HFF-Myc (cell line): Measurements from ENCODE around the gene ANKS6.
A peak's percentile ranks its signal among the peaks of the same experiment; 100 is the strongest.

Experiments used
- DNase-seq: peaks from one replicate; pipeline ENCODE4 v3.0.0-alpha.2; 2011; ENCODE audit warnings: low read depth; ENCODE audit errors: extremely low read depth
- H3K4me3 ChIP-seq: replicated peaks from 2 replicates; pipeline ENCODE4 v1.5.1; 2011; ENCODE audit warnings: low read depth, mild to moderate bottlenecking, control low read depth, low read length
- TF ChIP-seq, protein P1 (sequence below): IDR thresholded peaks from 2 replicates; pipeline ENCODE4 v1.5.1; 2012; ENCODE audit warnings: mild to moderate bottlenecking, low read depth, low read length, control low read depth; ENCODE audit errors: missing control alignments

ANKS6 gene

GRCh38 chr9:98712987-98713386, 83.4 kb downstream of the ANKS6 start:
- TF ChIP-seq, protein P1, sequence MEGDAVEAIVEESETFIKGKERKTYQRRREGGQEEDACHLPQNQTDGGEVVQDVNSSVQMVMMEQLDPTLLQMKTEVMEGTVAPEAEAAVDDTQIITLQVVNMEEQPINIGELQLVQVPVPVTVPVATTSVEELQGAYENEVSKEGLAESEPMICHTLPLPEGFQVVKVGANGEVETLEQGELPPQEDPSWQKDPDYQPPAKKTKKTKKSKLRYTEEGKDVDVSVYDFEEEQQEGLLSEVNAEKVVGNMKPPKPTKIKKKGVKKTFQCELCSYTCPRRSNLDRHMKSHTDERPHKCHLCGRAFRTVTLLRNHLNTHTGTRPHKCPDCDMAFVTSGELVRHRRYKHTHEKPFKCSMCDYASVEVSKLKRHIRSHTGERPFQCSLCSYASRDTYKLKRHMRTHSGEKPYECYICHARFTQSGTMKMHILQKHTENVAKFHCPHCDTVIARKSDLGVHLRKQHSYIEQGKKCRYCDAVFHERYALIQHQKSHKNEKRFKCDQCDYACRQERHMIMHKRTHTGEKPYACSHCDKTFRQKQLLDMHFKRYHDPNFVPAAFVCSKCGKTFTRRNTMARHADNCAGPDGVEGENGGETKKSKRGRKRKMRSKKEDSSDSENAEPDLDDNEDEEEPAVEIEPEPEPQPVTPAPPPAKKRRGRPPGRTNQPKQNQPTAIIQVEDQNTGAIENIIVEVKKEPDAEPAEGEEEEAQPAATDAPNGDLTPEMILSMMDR, result no peak
- H3K4me3 ChIP-seq, result no peak overlapping the region
- DNase-seq, result no peak

GRCh38 chr9:98709968-98710965, 86.1 kb downstream of the ANKS6 start:
- TF ChIP-seq, protein P1, result no peak
- no peak overlapping the region for H3K4me3 ChIP-seq
- DNase-seq, result peak; percentile 32

DNA sequence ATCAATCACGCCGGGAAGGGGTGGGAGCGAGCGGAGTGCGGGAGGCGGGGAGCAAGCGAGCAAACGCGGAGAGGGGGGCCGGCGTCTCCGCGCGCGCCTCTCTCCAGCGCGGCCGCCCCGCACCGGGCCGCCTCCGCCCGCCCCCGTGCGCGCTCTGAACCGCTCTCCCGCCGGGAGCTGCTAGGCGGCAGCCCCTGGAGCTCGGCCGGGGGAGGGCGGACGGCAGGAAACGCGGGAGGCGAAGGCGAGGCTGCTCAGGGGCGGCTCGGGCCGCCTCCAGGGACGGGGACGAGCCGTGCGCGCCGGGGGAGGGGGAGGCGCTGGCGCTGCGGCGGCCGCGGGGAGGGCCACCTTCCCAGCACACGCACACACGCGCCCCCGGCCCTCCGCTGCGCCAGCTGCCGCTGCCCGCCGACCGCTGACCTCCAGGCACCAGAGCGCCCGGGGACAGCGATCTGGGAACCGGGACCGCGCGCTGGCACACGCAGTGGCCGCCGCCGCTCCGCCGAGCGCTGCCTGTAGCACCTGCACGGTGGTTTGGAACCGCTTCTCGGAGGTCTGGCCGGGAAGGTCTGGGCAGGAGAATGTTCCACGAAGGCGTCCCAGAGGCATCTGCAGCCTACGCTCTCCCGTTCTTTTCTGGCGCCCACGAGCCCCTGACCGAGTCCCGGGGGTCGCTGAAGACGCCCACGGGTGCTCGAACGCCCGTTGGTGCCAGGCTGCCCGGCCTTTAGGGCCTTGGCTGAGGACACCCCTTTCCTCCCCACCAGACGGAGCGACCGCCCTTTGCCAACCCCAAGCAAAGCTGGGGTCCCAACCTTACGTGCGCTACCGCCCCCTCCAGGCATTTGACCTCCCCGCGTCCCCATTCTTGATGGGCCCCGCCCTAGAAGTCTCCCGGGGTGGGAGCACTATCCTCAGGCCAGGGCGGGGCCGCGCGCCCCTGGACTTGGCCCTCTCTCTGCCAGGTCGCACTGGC, 87.1 kb downstream of the ANKS6 start, which contains the start of gene GABBR2:
GABBR2 (minus strand) TSS at position 3 of the 979 bp plus-strand sequence. CDS start 198 bp downstream, outside the sequence.
- DNase-seq, result no peak
- H3K4me3 ChIP-seq, result no peak within 1 kb of the TSS
- TF ChIP-seq, protein P1, result no peak

- H3K4me3 ChIP-seq, result no peak overlapping the region
- no peak for DNase-seq
- TF ChIP-seq, protein P1, result no peak
Measured at GRCh38 chr9:98708103-98708932, 88.0 kb downstream of the ANKS6 start.

- TF ChIP-seq, protein P1, result peak; percentile 62
- no peak overlapping the region for H3K4me3 ChIP-seq
- DNase-seq, result peak; percentile 15
Measured at GRCh38 chr9:98707166-98708102, 88.9 kb downstream of the ANKS6 start.
